PFSK-1 (cell line): Measurements from ENCODE around the gene WBP1.

Source experiments
- FOXP2 ChIP-seq: optimal IDR thresholded peaks from 2 replicates; pipeline ENCODE3; 2011; ENCODE audit warnings: borderline replicate concordance, control low read depth, inconsistent platforms; ENCODE audit not compliant: insufficient read depth; ENCODE audit errors: extremely low read length, extremely low read depth
- POLR2AphosphoS5 ChIP-seq: IDR thresholded peaks from 2 replicates; pipeline ENCODE4 v1.6.1; 2012; ENCODE audit warnings: low read depth, mild to moderate bottlenecking, control low read depth, low read length, moderate library complexity
- SIN3A ChIP-seq: IDR thresholded peaks from 2 replicates; pipeline ENCODE4 v1.6.1; 2012; ENCODE audit warnings: mild to moderate bottlenecking, low read length, moderate library complexity, borderline replicate concordance; ENCODE audit not compliant: insufficient read depth
- TAF1 ChIP-seq: IDR thresholded peaks from 2 replicates; pipeline ENCODE4 v1.6.1; 2012; ENCODE audit warnings: low read length, control low read depth, borderline replicate concordance; ENCODE audit not compliant: insufficient read depth
- TF ChIP-seq, protein P1 (sequence below), 2 experiments: IDR thresholded peaks; 2 replicates each; pipeline versions ENCODE4 v1.6.1 to v1.8.0; 2011 to 2012; ENCODE audit warnings: low read depth in 2 of 2, low read length in 2 of 2, control low read depth in 1 of 2, inconsistent platforms in 1 of 2, mild to moderate bottlenecking in 1 of 2, moderate library complexity in 1 of 2; ENCODE audit not compliant: insufficient read depth in 1 of 2

Gene WBP1

DNA sequence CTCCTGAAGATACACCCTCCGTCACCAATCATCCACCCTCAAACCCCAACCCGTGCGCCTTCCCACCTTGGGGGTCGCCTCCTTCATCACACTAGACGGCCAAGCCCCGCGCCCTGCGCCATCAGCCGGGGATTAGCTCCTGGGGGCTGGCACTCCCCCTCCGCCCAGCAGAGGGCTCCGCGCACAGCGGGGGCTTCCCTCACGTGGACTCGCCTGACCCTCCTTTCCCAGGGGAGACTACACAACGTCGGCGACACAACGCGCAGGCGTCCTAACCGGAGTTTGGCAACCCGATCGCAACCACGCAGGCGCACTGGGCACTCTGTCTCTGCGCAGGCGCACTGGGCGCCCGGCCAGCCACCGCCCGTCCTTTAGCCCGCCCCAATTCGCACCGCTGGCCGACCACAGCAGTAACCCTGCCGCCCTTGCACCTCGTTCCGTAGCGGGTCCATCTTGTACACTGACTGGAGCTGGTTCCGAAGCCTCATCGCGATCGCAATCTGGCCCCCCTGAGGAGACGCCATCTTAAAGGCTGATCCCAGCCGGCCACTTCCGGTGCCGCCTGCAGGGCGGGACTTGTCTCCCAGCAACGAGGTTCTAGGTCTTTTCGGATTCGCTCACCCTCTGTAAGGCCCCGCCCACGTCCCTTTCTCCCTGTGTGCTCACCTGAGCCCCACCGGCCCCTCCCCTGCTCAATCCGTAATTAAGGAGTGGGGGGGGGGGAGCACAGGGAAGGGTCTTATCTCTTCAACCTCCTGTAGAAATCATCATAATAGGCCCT is 49.1 kb downstream of the WBP1 start, which contains the start of gene PCGF1:
Gene PCGF1, minus strand, starts transcription at position 551 of the 781 bp plus-strand sequence. Its CDS starts 27 bp downstream, at position 524.
- TF ChIP-seq POLR2AphosphoS5 (peak; percentile 69; the same call in 1 of the 2 replicates), TAF1 (peak; percentile 78; the same call in 1 of the 2 replicates)
- TF ChIP-seq, protein P1, sequence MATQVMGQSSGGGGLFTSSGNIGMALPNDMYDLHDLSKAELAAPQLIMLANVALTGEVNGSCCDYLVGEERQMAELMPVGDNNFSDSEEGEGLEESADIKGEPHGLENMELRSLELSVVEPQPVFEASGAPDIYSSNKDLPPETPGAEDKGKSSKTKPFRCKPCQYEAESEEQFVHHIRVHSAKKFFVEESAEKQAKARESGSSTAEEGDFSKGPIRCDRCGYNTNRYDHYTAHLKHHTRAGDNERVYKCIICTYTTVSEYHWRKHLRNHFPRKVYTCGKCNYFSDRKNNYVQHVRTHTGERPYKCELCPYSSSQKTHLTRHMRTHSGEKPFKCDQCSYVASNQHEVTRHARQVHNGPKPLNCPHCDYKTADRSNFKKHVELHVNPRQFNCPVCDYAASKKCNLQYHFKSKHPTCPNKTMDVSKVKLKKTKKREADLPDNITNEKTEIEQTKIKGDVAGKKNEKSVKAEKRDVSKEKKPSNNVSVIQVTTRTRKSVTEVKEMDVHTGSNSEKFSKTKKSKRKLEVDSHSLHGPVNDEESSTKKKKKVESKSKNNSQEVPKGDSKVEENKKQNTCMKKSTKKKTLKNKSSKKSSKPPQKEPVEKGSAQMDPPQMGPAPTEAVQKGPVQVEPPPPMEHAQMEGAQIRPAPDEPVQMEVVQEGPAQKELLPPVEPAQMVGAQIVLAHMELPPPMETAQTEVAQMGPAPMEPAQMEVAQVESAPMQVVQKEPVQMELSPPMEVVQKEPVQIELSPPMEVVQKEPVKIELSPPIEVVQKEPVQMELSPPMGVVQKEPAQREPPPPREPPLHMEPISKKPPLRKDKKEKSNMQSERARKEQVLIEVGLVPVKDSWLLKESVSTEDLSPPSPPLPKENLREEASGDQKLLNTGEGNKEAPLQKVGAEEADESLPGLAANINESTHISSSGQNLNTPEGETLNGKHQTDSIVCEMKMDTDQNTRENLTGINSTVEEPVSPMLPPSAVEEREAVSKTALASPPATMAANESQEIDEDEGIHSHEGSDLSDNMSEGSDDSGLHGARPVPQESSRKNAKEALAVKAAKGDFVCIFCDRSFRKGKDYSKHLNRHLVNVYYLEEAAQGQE (IDR thresholded peaks at IDR 0.05; ENCODE audit: insufficient read depth in 1 of 2, low read depth in 2 of 2, low read length in 2 of 2) = no peak

DNA sequence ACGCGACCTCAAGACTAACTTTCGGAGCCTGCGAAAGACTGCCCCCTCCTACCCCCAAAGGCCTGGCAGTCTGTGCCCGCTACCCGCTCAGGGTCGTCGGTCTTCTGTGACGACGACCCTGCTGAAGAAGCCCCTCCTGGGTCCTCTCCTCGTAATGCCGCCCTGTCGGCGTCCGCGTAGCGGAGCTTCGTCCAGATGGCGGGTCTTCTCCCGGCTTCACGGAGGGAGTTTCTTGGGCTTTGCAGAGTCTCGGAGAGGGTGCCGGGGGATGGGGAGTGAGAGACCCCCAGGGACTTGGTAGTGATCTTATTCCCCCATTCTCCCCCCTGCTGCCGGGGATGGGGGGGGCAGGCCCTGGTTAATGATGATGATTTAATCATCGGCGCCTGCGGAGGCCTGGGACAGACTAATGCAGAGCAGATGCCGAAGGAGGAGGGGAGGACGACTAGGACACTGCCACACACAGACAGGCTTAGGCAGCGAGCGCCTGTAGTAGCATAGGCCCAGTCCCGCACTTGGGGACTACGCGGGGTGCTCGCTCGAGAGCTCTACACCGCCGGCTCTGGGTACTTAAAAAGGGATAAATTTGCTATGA is 49.8 kb downstream of the WBP1 start:
- TF ChIP-seq, protein P1 (IDR thresholded peaks at IDR 0.05; ENCODE audit: insufficient read depth in 1 of 2, low read depth in 2 of 2, low read length in 2 of 2) = no peak
- TF ChIP-seq POLR2AphosphoS5 (no peak), SIN3A (no peak), TAF1 (no peak), FOXP2 (no peak)

DNA sequence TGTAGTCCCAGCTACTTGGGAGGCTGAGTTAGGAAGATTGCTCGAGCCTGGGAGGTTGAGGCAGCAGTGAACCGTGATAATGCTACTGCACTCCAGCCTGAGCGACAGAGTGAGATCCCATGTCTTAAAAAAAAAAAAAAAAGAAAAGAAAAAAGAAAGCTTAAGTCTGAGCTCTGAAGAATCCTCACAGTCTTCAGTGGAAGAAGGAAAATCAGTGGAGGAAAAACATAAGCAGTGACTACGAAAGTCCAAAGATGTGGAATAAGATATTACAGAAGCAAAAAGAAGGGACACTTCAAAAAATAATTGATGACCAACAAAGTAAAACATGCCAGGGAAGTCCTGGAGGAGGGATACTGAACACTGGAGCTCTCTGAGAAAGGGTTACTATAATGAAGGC is 52.0 kb downstream of the WBP1 start:
- TF ChIP-seq POLR2AphosphoS5 = no peak
- TF ChIP-seq, protein P1 (IDR thresholded peaks at IDR 0.05; ENCODE audit: insufficient read depth in 1 of 2, low read depth in 2 of 2, low read length in 2 of 2) = no peak
- TF ChIP-seq FOXP2 = no peak
- no peak for TF ChIP-seq SIN3A
- no peak for TF ChIP-seq TAF1
